Right lobe of liver (tissue), 6 donors: ENCODE data around the gene UQCRHL. TPM values are rescaled to one million over a fixed set of nuclear protein-coding genes. Genes with fewer than 3 reads are reported as not detected.
"Not testable (repeated sequence)": the region's sequence is repeated elsewhere in the genome, so short reads cannot be mapped to it uniquely, and the experiment has no call there.

Experiments used
- ATAC-seq, 4 donors: fragments of 200-7000 bp; cut with Tn5 transposase; one replicate each; pipeline ENCODE4 v1.9.1; 2020; ENCODE audit warnings: mild to moderate bottlenecking in 4 of 4, moderate library complexity in 4 of 4
- DNase-seq, 3 donors: peaks; one replicate each; pipeline ENCODE4 v3.0.0-alpha.2; 2020
- H3K27ac ChIP-seq, 3 donors: fragments of 200-600 bp; one replicate each; pipeline ENCODE4 v1.8.0; 2022
- H3K27me3 ChIP-seq, 2 donors: fragments of 200-600 bp; one replicate each; pipeline ENCODE4 v1.8.0; 2022
- H3K36me3 ChIP-seq, 4 donors: fragments of 200-600 bp; sonication (generic) in 1 of 4; one replicate each; pipeline versions ENCODE4 v1.5.1 to v1.8.0; 2017 to 2022; ENCODE audit warnings: control low read depth in 1 of 4
- H3K4me1 ChIP-seq, 4 donors: fragments of 200-600 bp; sonication (generic) in 1 of 4; one replicate each; pipeline versions ENCODE4 v1.5.1 to v1.8.0; 2017 to 2022; ENCODE audit warnings: control low read depth in 1 of 4
- H3K4me3 ChIP-seq, 3 donors: fragments of 200-600 bp; one replicate each; pipeline ENCODE4 v1.8.0; 2022
- H3K9me3 ChIP-seq, 4 donors: fragments of 200-600 bp; sonication (generic) in 1 of 4; one replicate each; pipeline versions ENCODE4 v1.5.1 to v1.8.0; 2017 to 2022; ENCODE audit warnings: control low read depth in 1 of 4
- POLR2A ChIP-seq: fragments of 450-650 bp; IDR thresholded peaks from one replicate; pipeline ENCODE4 v1.6.1; 2017; ENCODE audit warnings: antibody characterized with exemption, mild to moderate bottlenecking
- WGBS: methylation state at CpG from one replicate; pipeline ENCODE4 v1.1.6; 2018; ENCODE audit warnings: low coverage, low lambda C conversion rate; ENCODE audit not compliant: insufficient coverage; ENCODE audit errors: missing lambda C conversion rate; 5-methylcytosine and 5-hydroxymethylcytosine counted together
- intact Hi-C, 2 donors: fragments of 100-400 bp; cut with DNase I; formaldehyde crosslinking; loops; one replicate each; pipeline versions ENCODE4 v1.11.2 to v1.14.1; 2022
- total RNA-seq, 6 experiments: library from RNA; depleted of rRNA in 2 of 6; stranded (reverse); fragments of >200 nt in 2 of 6; fragmentation: NEBNext Ultra II Directional in 3 of 6; extraction: Animal tissue kit (Norgen Biotek cat#: 25700) in 3 of 6; gene quantifications; one replicate each; pipeline versions ENCODE4 v1.1.0 to v1.2.4, GENCODE V29; 2016 to 2023
- TF ChIP-seq, protein P1 (sequence below), 4 donors: fragments of 200-600 bp in 3 of 4; fragments of 450-650 bp in 1 of 4; IDR thresholded peaks; one replicate each; pipeline versions ENCODE4 v1.5.1 to v1.8.0; 2016 to 2022; ENCODE audit warnings: antibody characterized with exemption in 4 of 4, mild to moderate bottlenecking in 2 of 4
- donor health status: DM: no; HTN: yes; CAD: no.
- donor health status: DM: no; HTN: no; CAD: no.
- donor health status: DM: no; HTN: no; CAD: no.
- donor health status: DM: no; HTN: yes; CAD: no.
- donor health status: DM: no; HTN: yes; CAD: no.

UQCRHL gene
- total RNA-seq, 6 experiments from 2014 or later, result 0.42 to 1.1 (median 0.51) TPM

DNA sequence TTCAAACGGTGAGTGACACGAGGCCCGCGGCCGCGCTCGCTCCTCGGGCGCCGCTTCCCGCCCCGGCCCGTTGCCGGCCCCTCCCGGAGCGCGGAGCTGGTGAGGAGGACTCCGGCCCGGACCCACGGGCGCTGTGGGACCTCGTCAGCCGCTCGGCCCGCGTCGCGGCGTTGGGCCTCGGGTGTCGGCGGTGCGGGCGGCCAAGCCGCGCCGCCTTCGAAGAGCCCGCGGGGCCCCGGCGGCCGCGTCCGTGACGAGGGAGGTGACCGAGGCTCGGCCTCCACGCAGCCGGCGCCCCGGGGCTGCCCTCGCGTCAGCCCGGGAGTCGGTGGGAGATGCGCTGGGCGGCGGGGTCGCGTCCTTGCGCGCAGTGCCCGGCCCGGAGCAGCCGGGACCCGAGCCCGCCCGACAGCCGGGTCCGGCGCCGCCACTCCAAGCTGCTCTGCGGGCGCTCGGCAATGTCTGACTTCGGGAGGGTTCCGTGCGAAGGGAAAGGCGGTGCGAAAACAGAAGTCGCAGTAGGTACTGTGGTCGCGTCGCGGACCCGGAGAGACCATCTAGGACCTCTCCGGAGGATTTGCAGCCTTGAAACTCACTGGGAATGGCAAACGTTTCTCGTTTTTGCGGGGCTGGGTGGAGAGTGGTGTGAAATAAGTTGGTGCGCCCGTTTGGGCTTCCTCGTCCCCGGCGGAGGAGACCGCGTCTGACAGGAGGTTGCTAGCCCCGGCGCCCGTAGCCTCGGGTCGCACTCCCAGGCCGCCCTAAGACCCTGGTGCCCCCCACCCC, 40.9 kb upstream of the UQCRHL start:
- H3K27ac ChIP-seq, result peak overlapping the region; percentile 95 to 99 (median 97)
- ATAC-seq, result peak in 2 of 4 donors; percentile 4 to 14
- intact Hi-C loops, result no loop called here
- H3K27me3 ChIP-seq, result no peaks in the 10 kb centered on the region
- peaks cover 0 to 72% (median 20%) of the 10 kb centered on the region in 4 donors for H3K4me1 ChIP-seq
- no peaks in the 10 kb centered on the region for H3K36me3 ChIP-seq
- H3K4me3 ChIP-seq, result peak overlapping the region; percentile 72 to 85 (median 74)
- H3K9me3 ChIP-seq, result no peaks in the 10 kb centered on the region
- TF ChIP-seq, protein P1, sequence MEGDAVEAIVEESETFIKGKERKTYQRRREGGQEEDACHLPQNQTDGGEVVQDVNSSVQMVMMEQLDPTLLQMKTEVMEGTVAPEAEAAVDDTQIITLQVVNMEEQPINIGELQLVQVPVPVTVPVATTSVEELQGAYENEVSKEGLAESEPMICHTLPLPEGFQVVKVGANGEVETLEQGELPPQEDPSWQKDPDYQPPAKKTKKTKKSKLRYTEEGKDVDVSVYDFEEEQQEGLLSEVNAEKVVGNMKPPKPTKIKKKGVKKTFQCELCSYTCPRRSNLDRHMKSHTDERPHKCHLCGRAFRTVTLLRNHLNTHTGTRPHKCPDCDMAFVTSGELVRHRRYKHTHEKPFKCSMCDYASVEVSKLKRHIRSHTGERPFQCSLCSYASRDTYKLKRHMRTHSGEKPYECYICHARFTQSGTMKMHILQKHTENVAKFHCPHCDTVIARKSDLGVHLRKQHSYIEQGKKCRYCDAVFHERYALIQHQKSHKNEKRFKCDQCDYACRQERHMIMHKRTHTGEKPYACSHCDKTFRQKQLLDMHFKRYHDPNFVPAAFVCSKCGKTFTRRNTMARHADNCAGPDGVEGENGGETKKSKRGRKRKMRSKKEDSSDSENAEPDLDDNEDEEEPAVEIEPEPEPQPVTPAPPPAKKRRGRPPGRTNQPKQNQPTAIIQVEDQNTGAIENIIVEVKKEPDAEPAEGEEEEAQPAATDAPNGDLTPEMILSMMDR (IDR thresholded peaks at IDR 0.05), result no peak
- no peak for TF ChIP-seq POLR2A
- peak; percentile 56 to 71 (median 62) for DNase-seq
- WGBS, result 0% methylated on average over 13 of the region's 104 CpGs

DNA sequence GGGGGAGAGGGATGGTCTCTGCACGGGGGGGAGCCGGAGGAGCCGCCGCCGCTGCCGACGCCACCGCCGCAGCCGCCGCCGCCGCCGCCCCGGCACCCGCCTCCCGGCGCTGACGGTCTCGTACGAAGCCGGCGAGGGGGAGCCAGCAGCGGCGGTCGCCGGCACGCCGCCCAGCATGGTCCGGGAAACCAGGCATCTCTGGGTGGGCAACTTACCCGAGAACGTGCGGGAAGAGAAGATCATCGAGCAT, 40.4 kb upstream of the UQCRHL start:
- no peaks in the 10 kb centered on the region for H3K9me3 ChIP-seq
- peak overlapping the region; percentile 95 to 99 (median 97) for H3K27ac ChIP-seq
- peak overlapping the region; percentile 72 to 85 (median 74) for H3K4me3 ChIP-seq
- H3K27me3 ChIP-seq, result no peaks in the 10 kb centered on the region
- peak in 1 of 3 donors; percentile 66 for DNase-seq
- intact Hi-C loops, result no loop called here
- H3K4me1 ChIP-seq, result peaks cover 0 to 67% (median 18%) of the 10 kb centered on the region in 4 donors
- WGBS, result no CpG with 5 or more reads among the region's 34 CpGs
- TF ChIP-seq, protein P1 (IDR thresholded peaks at IDR 0.05), result no peak
- TF ChIP-seq POLR2A, result no peak
- no peak for ATAC-seq
- H3K36me3 ChIP-seq, result no peaks in the 10 kb centered on the region

DNA sequence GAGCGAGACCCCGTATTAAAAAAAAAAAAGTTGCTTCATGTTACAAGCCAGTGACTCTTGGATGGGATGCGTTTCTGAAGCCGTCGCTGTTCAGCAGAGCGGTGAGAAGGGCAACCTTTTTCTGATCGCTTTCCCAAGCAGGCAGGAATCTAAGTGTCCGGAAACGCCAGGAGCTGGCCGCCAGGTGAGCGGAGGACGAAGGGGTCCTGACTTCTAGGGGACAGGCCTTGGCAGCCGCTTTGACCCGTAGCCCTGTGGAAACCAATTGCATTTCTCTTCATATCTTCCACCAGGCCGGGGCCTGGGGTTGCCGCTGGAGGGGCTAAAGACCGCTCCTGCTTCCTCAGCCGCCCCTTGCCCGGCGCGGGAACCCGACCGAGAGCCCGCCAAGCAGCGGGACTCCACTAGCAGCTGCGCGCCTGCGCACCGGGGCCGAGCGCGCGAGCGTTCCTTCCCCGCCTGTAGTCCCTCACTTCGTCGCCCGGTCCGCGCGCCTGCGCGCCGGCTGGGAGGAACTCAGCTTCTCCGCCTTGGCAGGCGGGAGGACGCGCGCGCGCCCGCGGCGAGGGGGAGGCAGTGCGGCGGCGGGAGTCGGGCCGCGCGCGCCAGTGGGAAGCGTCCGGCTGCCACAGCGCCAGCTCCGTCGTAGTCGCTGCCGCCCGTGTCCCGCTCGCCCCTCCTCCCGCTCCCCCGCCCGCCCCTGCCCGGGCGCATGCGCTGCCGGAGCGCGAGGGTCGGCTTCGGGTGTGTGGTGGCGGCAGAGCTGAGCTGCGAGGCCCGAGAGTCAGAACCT, 39.8 kb upstream of the UQCRHL start, which contains the start of gene SPEN:
SPEN (plus strand) TSS at position 608 of the 793 bp plus-strand sequence. CDS start 361 bp downstream, outside the sequence.
- H3K4me3 ChIP-seq, result peak within 1 kb of the TSS; percentile 74 to 87 (median 85)
- H3K27me3 ChIP-seq, result no peaks in the 10 kb centered on the region
- WGBS, result under 1% methylated on average over 25 of the region's 86 CpGs
- H3K4me1 ChIP-seq, result peaks cover 0 to 61% (median 16%) of the 10 kb centered on the region in 4 donors
- peak; percentile 99 for DNase-seq
- ATAC-seq, result peak; percentile 79 to 89 (median 85)
- intact Hi-C loops, result no loop called here
- TF ChIP-seq, protein P1 (IDR thresholded peaks at IDR 0.05), result peak in 1 of 4 donors; percentile 14
- peak; percentile 90 for TF ChIP-seq POLR2A
- peak within 1 kb of the TSS; percentile 95 to 99 (median 97) for H3K27ac ChIP-seq
- H3K36me3 ChIP-seq, result no peaks in the 10 kb centered on the region
- H3K9me3 ChIP-seq, result no peaks in the 10 kb centered on the region

DNA sequence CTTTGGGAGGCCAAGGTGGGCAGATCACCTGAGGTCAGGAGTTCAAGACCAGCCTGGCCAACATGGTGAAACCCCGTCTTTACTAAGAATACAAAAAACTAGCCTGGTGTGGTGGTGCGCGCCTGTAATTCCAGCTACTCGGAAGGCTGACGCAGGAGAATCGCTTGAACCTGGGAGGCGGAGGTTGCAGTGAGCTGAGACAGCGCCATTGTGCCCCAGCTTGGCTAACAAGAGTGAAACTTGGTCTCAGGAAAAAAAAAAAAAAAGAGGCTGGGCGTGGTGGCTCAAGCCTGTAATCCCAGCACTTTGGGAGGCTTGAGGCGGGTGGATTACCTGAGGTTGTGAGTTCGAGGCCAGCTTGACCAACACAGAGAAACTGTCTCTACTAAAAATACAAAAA, 38.6 kb upstream of the UQCRHL start:
- intact Hi-C loops, H3K27me3 ChIP-seq, DNase-seq, ATAC-seq, H3K36me3 ChIP-seq, H3K9me3 ChIP-seq: not testable (repeated sequence)
- H3K4me1 ChIP-seq, result peaks cover 0 to 49% (median 9%) of the 10 kb centered on the region in 4 donors
- peak overlapping the region in 1 of 3 donors; percentile 85 for H3K4me3 ChIP-seq
- peak overlapping the region in 1 of 3 donors; percentile 99 for H3K27ac ChIP-seq
- 59% methylated on average over 11 of the region's 11 CpGs for WGBS
